ENCODE measurements around the gene PDK3.

DNA sequence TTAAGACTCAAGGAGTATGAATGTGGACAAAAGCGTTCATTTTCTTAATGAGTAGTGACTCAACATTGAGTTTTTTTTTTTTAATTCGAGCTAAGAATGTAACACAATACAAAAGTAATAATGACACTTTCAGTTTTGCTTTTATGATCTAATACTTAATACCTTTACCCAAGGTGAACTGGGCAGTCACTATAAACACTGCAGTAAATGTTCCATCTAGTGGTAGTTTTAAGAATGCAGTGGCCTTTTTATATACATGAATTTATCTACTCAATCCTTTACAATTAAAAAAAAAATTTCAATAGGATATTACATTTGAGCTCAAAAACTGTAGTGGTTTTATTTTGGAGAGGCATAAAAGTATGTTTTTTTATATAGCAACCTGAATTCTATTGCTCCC, 33.9 kb downstream of the PDK3 start:
- no peak for TF ChIP-seq GATA2 (IDR thresholded peaks at IDR 0.05; ENCODE audit: low read depth, low read length)
- no peak for TF ChIP-seq GATA3 (IDR thresholded peaks at IDR 0.05; ENCODE audit: low read depth, low read length)
